A673 (cell line): ENCODE results near the gene EIF3F. TPM values are rescaled to one million over a fixed set of nuclear protein-coding genes. Genes with fewer than 3 reads are reported as not detected.

Experiments
- BruUV-seq: library from RNA; stranded (reverse); fragments of 400-500 nt; replicated peaks from 2 replicates; lab custom pipeline; 2021; lab: Mats Ljungman, UMichigan
- CTCF ChIA-PET: fragments of 300-600 bp; sonication (Branson Sonifier 250); formaldehyde crosslinking; loops from one replicate; lab custom pipeline; 2022; ENCODE audit warnings: antibody characterized with exemption; lab: Charles Lee
- POLR2A ChIA-PET: fragments of 300-600 bp; sonication (Branson Sonifier 250); formaldehyde crosslinking; loops from one replicate; lab custom pipeline; 2022; ENCODE audit warnings: antibody characterized with exemption; ENCODE audit not compliant: low non-redundant PET; lab: Charles Lee
- DNase-seq: peaks from one replicate; pipeline ENCODE4 v3.0.0-alpha.2; 2015; ENCODE audit warnings: low spot score
- H3K27ac ChIP-seq: fragments of 200-600 bp; sonication (generic); 2 replicates; pipeline ENCODE4 v1.5.1; 2016; ENCODE audit warnings: mixed run types, low read depth, mild to moderate bottlenecking, mixed read lengths, antibody characterized with exemption, low read length; ENCODE audit not compliant: poor library complexity, severe bottlenecking
- H3K27me3 ChIP-seq: fragments of 200-600 bp; sonication (generic); replicated peaks from 2 replicates; pipeline ENCODE4 v1.6.1; 2017; ENCODE audit warnings: mixed run types, low read depth, mild to moderate bottlenecking, mixed read lengths, antibody characterized with exemption, low read length; ENCODE audit not compliant: insufficient read depth, poor library complexity
- H3K36me3 ChIP-seq: fragments of 200-600 bp; sonication (generic); 2 replicates; pipeline ENCODE4 v1.6.1; 2016; ENCODE audit warnings: mixed run types, mild to moderate bottlenecking, mixed read lengths, antibody characterized with exemption, low read length; ENCODE audit not compliant: insufficient read depth, poor library complexity, severe bottlenecking
- H3K4me1 ChIP-seq: fragments of 200-600 bp; sonication (generic); 2 replicates; pipeline ENCODE4 v1.6.1; 2017; ENCODE audit warnings: mixed run types, mild to moderate bottlenecking, mixed read lengths, antibody characterized with exemption, low read length; ENCODE audit not compliant: insufficient read depth, poor library complexity, severe bottlenecking
- H3K4me3 ChIP-seq: fragments of 200-600 bp; sonication (generic); 2 replicates; pipeline ENCODE4 v1.5.1; 2016; ENCODE audit warnings: low read depth, mixed run types, mild to moderate bottlenecking, mixed read lengths, low read length; ENCODE audit not compliant: poor library complexity, severe bottlenecking
- H3K9me3 ChIP-seq: fragments of 200-600 bp; sonication (generic); 2 replicates; pipeline ENCODE4 v1.6.1; 2016; ENCODE audit warnings: mixed run types, low read depth, mild to moderate bottlenecking, mixed read lengths, antibody characterized with exemption, low read length; ENCODE audit not compliant: poor library complexity, severe bottlenecking
- EZH2 ChIP-seq: fragments of 200-600 bp; sonication (generic); IDR thresholded peaks from 2 replicates; pipeline ENCODE4 v1.6.1; 2017; ENCODE audit warnings: borderline replicate concordance, low read depth, mild to moderate bottlenecking, mixed read lengths, antibody characterized with exemption, low read length; ENCODE audit not compliant: poor library complexity, severe bottlenecking
- intact Hi-C: fragments of 100-400 bp; cut with micrococcal nuclease; formaldehyde crosslinking; loops from one replicate; pipeline ENCODE4 v1.10.0; 2022; ENCODE audit not compliant: unreplicated experiment
- total RNA-seq: library from RNA; stranded (reverse); gene quantifications from 2 replicates; pipeline ENCODE4 v1.2.3, GENCODE V29; 2021
- TF ChIP-seq, protein P1 (sequence below): fragments of 300-800, 200-600 bp; sonication (generic); conservative IDR thresholded peaks from 2 replicates; pipeline ENCODE4 v1.5.1; 2017; ENCODE audit warnings: low read depth, mild to moderate bottlenecking, antibody characterized with exemption, low read length, moderate library complexity, mixed read lengths

Gene EIF3F
- total RNA-seq, 1 experiment from 2014 or later, result 151 TPM

DNA sequence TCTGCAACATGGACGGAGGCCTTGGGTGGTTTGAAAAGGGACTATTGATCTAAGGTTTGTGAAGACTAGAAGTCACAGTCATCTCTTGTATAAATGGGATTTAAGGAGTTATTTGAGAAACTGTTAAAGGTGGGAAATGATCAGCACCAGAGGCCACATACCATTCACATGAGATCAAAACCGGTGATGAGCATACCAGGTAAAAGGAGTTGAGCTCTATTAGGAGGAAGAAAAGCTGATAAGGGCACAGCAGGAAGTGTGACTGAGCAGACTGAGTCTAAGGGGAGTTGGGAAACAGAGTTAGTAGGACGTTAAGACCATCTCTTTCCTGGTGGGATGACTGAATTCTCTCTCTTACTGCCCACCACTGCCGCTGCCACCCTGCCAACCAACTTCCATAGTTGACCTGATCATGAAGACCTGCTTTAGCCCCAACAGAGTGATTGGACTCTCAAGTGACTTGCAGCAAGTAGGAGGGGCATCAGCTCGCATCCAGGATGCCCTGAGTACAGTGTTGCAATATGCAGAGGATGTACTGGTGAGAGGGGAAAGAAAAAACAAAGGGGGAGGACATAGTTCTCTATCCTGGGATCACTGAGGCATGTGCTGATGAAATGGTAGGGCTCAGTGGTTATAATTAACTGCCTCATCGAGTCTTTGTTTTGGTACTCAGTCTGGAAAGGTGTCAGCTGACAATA is 7.6 kb downstream of the EIF3F start:
- no peaks in the 10 kb centered on the region for H3K9me3 ChIP-seq
- intact Hi-C loops, result no loop called here
- TF ChIP-seq, protein P1, sequence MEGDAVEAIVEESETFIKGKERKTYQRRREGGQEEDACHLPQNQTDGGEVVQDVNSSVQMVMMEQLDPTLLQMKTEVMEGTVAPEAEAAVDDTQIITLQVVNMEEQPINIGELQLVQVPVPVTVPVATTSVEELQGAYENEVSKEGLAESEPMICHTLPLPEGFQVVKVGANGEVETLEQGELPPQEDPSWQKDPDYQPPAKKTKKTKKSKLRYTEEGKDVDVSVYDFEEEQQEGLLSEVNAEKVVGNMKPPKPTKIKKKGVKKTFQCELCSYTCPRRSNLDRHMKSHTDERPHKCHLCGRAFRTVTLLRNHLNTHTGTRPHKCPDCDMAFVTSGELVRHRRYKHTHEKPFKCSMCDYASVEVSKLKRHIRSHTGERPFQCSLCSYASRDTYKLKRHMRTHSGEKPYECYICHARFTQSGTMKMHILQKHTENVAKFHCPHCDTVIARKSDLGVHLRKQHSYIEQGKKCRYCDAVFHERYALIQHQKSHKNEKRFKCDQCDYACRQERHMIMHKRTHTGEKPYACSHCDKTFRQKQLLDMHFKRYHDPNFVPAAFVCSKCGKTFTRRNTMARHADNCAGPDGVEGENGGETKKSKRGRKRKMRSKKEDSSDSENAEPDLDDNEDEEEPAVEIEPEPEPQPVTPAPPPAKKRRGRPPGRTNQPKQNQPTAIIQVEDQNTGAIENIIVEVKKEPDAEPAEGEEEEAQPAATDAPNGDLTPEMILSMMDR, result no peak
- no peak for TF ChIP-seq EZH2
- no peak overlapping the region for H3K4me3 ChIP-seq
- ChIA-PET POLR2A (no interaction called here), CTCF (no interaction called here)
- DNase-seq, result no peak
- H3K36me3 ChIP-seq, result peaks cover 52% of the 10 kb centered on the region
- no peak overlapping the region for H3K27ac ChIP-seq
- H3K27me3 ChIP-seq, result no peaks in the 10 kb centered on the region
- BruUV-seq, result no TSS peak
- no peaks in the 10 kb centered on the region for H3K4me1 ChIP-seq

DNA sequence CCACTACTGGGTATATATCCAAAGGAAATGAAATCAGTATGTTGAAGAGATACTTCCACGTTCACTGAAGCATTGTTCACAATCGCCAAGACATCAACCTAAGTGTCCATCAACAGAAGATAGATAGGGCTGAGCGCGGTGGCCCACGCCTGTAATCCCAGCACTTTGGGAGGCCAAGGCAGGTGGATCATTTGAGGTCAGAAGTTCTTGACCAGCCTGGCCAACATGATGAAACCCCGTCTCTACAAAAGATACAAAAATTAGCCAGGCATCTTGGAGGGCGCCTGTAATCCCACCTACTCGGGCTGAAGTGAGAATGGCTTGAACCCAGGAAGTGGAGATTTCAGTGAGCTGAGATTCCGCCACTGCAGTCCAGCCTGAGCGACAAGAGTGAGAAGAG is 12.7 kb downstream of the EIF3F start:
- no TSS peak for BruUV-seq
- Histone ChIP-seq H3K27ac (no peak overlapping the region), H3K27me3 (no peaks in the 10 kb centered on the region), H3K4me3 (no peak overlapping the region), H3K36me3 (peaks cover 31% of the 10 kb centered on the region), H3K4me1 (no peaks in the 10 kb centered on the region), H3K9me3 (no peaks in the 10 kb centered on the region)
- POLR2A ChIA-PET, result no interaction called here
- intact Hi-C loops, result no loop called here
- CTCF ChIA-PET, result interaction anchor here (0.7 kb wide), 1 partner anchor 73 kb away, joined by 4 read pairs; no protein-coding TSS in a partner anchor
- DNase-seq, result no peak
- TF ChIP-seq EZH2, result no peak
- TF ChIP-seq, protein P1, result no peak

DNA sequence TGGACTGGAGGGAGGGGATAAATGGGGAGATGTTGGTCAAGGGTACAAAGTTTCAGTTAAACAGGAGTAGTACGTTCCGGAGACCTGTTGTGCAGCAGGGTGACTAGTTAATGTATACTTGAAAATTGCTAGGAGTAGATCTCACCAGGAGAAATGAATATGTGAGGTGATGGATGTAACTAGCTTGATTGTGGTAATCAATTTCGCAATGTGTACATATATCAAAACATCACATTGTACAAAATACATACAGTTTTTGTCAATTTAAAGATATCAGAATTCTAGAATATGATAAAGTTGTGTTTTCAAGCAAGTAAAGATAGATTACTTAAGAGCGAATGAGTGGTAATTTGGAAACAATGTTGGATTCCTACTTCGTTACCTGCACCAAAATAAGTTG is 13.3 kb downstream of the EIF3F start:
- DNase-seq, result no peak
- no peak overlapping the region for H3K27ac ChIP-seq
- ChIA-PET CTCF (no interaction called here), POLR2A (no interaction called here)
- intact Hi-C loops, result no loop called here
- BruUV-seq, result no TSS peak
- no peaks in the 10 kb centered on the region for H3K9me3 ChIP-seq
- TF ChIP-seq EZH2, result no peak
- TF ChIP-seq, protein P1, result no peak
- H3K4me3 ChIP-seq, result no peak overlapping the region
- no peaks in the 10 kb centered on the region for H3K27me3 ChIP-seq
- H3K4me1 ChIP-seq, result no peaks in the 10 kb centered on the region
- H3K36me3 ChIP-seq, result peaks cover 25% of the 10 kb centered on the region
